ENCODE measurements around the gene ADARB2.

ADARB2 gene

GRCh38 chr10:1706256-1706655 lies 31.1 kb downstream of the ADARB2 start:
- no peak for TF ChIP-seq CTCF (IDR thresholded peaks at IDR 0.05; ENCODE audit: borderline replicate concordance, control extremely low read depth, extremely low read depth, insufficient read depth, missing control alignments)
- DNase-seq (ENCODE audit: low spot score) = no peak
- in situ Hi-C loops (cut with MboI; ENCODE audit: low sequenced_read_pairs, unreplicated experiment) = no loop called here

DNA sequence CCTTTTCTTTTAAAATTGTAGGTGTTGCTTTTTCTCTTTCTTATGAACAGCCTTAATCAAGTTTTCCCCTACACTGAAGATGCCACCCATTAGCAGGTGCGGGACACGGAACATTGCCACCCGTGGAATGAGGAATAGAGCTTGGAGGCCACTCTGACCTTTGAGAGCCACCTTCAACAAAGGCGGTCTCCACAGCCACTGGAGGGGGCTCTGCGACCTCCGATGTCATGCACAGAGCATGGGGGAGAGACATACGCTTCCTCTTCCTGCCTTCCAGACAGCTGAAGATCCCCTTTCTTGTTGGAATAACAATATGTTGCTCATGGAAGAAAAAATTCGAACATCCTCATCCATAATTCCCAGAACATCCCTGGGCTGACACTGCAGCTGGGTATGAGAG lies 39.1 kb downstream of the ADARB2 start:
- DNase-seq (ENCODE audit: low spot score) = no peak
- in situ Hi-C loops (cut with MboI; ENCODE audit: low sequenced_read_pairs, unreplicated experiment) = no loop called here
- TF ChIP-seq CTCF (IDR thresholded peaks at IDR 0.05; ENCODE audit: borderline replicate concordance, control extremely low read depth, extremely low read depth, insufficient read depth, missing control alignments) = no peak

- DNase-seq (ENCODE audit: low spot score) = no peak
- in situ Hi-C loops (cut with MboI; ENCODE audit: low sequenced_read_pairs, unreplicated experiment) = no loop called here
- no peak for TF ChIP-seq CTCF (IDR thresholded peaks at IDR 0.05; ENCODE audit: borderline replicate concordance, control extremely low read depth, extremely low read depth, insufficient read depth, missing control alignments)
These were observed 41.2 kb downstream of the ADARB2 start for GRCh38 chr10:1696106-1696505.

DNA sequence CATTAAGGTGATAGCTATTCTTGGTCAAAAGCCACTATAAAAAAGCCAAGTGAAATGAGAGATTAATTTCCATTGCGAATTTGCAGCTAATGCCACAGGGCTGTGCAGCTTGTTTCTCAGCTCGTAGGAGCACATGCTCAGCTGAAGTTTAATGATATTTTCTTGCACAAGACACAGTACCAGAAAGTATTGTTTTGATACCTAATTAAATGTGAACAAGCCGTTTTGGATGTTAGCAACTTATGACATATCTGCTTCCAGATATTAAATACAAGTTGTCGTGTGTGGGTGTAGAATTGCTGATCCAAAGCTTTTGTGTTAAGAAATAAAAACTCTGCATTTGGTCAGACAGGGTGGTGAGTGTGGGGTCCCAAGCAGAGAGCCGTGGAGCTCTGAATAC lies 47.2 kb downstream of the ADARB2 start:
- no peak for DNase-seq (ENCODE audit: low spot score)
- no peak for TF ChIP-seq CTCF (IDR thresholded peaks at IDR 0.05; ENCODE audit: borderline replicate concordance, control extremely low read depth, extremely low read depth, insufficient read depth, missing control alignments)
- in situ Hi-C loops (cut with MboI; ENCODE audit: low sequenced_read_pairs, unreplicated experiment) = no loop called here

DNA sequence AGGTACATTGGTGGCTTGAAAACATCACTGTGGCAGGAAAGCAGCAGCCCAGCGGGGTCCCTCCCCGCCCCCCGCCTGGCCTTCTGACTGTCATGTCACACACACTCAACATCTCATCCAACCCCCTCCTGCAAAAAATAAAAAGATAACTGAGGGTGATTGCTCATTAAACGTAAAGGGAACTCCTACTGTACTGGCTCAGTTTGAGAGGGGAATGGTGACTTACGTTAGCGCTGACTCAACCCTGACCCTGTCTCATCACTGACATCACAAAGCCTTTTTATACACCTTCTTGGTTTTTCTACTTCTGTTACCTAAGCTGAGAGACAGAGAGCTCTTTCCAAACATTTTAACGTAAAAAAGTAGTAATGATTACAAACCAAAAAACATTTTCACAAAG lies 48.8 kb downstream of the ADARB2 start:
- no peak for DNase-seq (ENCODE audit: low spot score)
- no peak for TF ChIP-seq CTCF (IDR thresholded peaks at IDR 0.05; ENCODE audit: borderline replicate concordance, control extremely low read depth, extremely low read depth, insufficient read depth, missing control alignments)
- in situ Hi-C loops (cut with MboI; ENCODE audit: low sequenced_read_pairs, unreplicated experiment) = no loop called here

GRCh38 chr10:1687623-1688150 lies 49.6 kb downstream of the ADARB2 start:
- no peak for TF ChIP-seq CTCF (IDR thresholded peaks at IDR 0.05; ENCODE audit: borderline replicate concordance, control extremely low read depth, extremely low read depth, insufficient read depth, missing control alignments)
- in situ Hi-C loops (cut with MboI; ENCODE audit: low sequenced_read_pairs, unreplicated experiment) = no loop called here
- no peak for DNase-seq (ENCODE audit: low spot score)

DNA sequence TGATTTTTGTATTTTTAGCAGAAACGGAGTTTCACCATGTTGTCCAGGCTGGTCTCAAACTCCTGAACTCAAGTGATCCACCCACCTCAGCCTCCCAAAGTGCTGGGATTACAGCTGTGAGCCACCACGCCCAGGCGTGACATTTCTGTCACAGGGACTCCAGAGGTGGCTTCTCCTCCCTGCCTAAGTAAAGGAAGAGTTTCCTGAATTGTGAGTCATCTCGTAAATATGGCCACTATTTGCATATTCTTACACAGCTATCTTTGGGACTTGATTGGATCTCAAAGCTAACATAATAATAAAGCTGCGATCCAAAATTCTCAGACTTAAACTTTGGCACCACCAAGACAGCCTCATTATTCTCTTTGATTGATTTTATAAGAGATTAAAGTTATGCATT lies 50.1 kb downstream of the ADARB2 start:
- in situ Hi-C loops (cut with MboI; ENCODE audit: low sequenced_read_pairs, unreplicated experiment) = no loop called here
- no peak for DNase-seq (ENCODE audit: low spot score)

More for the DNA sequence above, 50.1 kb downstream of the ADARB2 start:
- TF ChIP-seq CTCF (IDR thresholded peaks at IDR 0.05; ENCODE audit: borderline replicate concordance, control extremely low read depth, extremely low read depth, insufficient read depth, missing control alignments) = no peak

All from GM13976 (cell line).